Trophoblast cell (in vitro differentiated cells and primary cell): ENCODE measurements around the gene AMDHD2.
A peak's percentile ranks its signal among the peaks of the same experiment; 100 is the strongest.
"Not testable (repeated sequence)": the region's sequence is repeated elsewhere in the genome, so short reads cannot be mapped to it uniquely, and the experiment has no call there.

ENCODE experiments used
- DNase-seq, 2 donors: peaks; one replicate each; pipeline ENCODE4 v3.0.0-alpha.2; 2016
- H2AFZ ChIP-seq: 2 replicates; pipeline ENCODE4 v1.6.1; 2013; ENCODE audit warnings: low read length, moderate library complexity, mild to moderate bottlenecking; ENCODE audit not compliant: insufficient read depth, poor library complexity
- H2AK5ac ChIP-seq: 2 replicates; pipeline ENCODE4 v1.6.1; 2013; ENCODE audit warnings: mild to moderate bottlenecking, low read length
- H2BK120ac ChIP-seq: 2 replicates; pipeline ENCODE4 v1.6.1; 2013; ENCODE audit warnings: low read length, mild to moderate bottlenecking, moderate library complexity; ENCODE audit not compliant: insufficient read depth, poor library complexity
- H2BK12ac ChIP-seq: 2 replicates; pipeline ENCODE4 v1.6.1; 2013; ENCODE audit warnings: mild to moderate bottlenecking, low read length, moderate library complexity
- H2BK5ac ChIP-seq: 2 replicates; pipeline ENCODE4 v1.6.1; 2013; ENCODE audit warnings: low read length, low read depth, moderate library complexity, mild to moderate bottlenecking; ENCODE audit not compliant: poor library complexity
- H3K14ac ChIP-seq: 2 replicates; pipeline ENCODE4 v1.6.1; 2013; ENCODE audit warnings: mild to moderate bottlenecking, low read length
- H3K18ac ChIP-seq: 2 replicates; pipeline ENCODE4 v1.6.1; 2013; ENCODE audit warnings: mild to moderate bottlenecking, low read length
- H3K23ac ChIP-seq: 2 replicates; pipeline ENCODE4 v1.6.1; 2013; ENCODE audit warnings: low read length
- H3K27ac ChIP-seq: 2 replicates; pipeline ENCODE4 v1.5.1; 2013; ENCODE audit warnings: low read depth, mild to moderate bottlenecking, inconsistent platforms, low read length, moderate library complexity
- H3K27me3 ChIP-seq: 2 replicates; pipeline ENCODE4 v1.6.1; 2013; ENCODE audit warnings: inconsistent platforms, mild to moderate bottlenecking, low read length, moderate library complexity; ENCODE audit not compliant: insufficient read depth
- H3K36me3 ChIP-seq, 2 experiments: 1 replicate in 1 of 2; 2 replicates in 1 of 2; pipeline ENCODE4 v1.6.1; 2013; ENCODE audit warnings: low read length in 2 of 2, mild to moderate bottlenecking in 2 of 2, moderate library complexity in 1 of 2; ENCODE audit not compliant: insufficient read depth in 2 of 2, control insufficient read depth in 1 of 2
- H3K4ac ChIP-seq: 2 replicates; pipeline ENCODE4 v1.6.1; 2013; ENCODE audit warnings: low read depth, mild to moderate bottlenecking, low read length, moderate library complexity
- H3K4me1 ChIP-seq, 2 experiments: 1 replicate in 1 of 2; 2 replicates in 1 of 2; pipeline ENCODE4 v1.6.1; 2013; ENCODE audit warnings: low read length in 2 of 2, mild to moderate bottlenecking in 2 of 2, moderate library complexity in 1 of 2; ENCODE audit not compliant: insufficient read depth in 2 of 2, control insufficient read depth in 1 of 2
- H3K4me2 ChIP-seq: 2 replicates; pipeline ENCODE4 v1.6.1; 2013; ENCODE audit warnings: inconsistent platforms, mild to moderate bottlenecking, low read length, moderate library complexity
- H3K4me3 ChIP-seq: 2 replicates; pipeline ENCODE4 v1.5.1; 2013; ENCODE audit warnings: mild to moderate bottlenecking, low read depth, low read length, inconsistent platforms
- H3K79me1 ChIP-seq: one replicate; pipeline ENCODE4 v1.6.1; 2013; ENCODE audit warnings: low read length
- H3K79me2 ChIP-seq: 2 replicates; pipeline ENCODE4 v1.6.1; 2013; ENCODE audit warnings: low read length, mild to moderate bottlenecking; ENCODE audit not compliant: control insufficient read depth, insufficient read depth, poor library complexity
- H3K9ac ChIP-seq: 2 replicates; pipeline ENCODE4 v1.6.1; 2013; ENCODE audit warnings: mild to moderate bottlenecking, low read length
- H3K9me3 ChIP-seq: 2 replicates; pipeline ENCODE4 v1.6.1; 2013; ENCODE audit warnings: low read depth, mild to moderate bottlenecking, control low read depth, inconsistent platforms, low read length; ENCODE audit not compliant: insufficient read depth
- H4K12ac ChIP-seq: 2 replicates; pipeline ENCODE4 v1.6.1; 2013; ENCODE audit warnings: low read depth, mild to moderate bottlenecking, low read length, moderate library complexity
- H4K8ac ChIP-seq: 2 replicates; pipeline ENCODE4 v1.6.1; 2013; ENCODE audit warnings: low read depth, mild to moderate bottlenecking, low read length, moderate library complexity
- H4K91ac ChIP-seq: one replicate; pipeline ENCODE4 v1.6.1; 2013; ENCODE audit warnings: low read depth, mild to moderate bottlenecking, low read length, moderate library complexity
- WGBS: extraction: QIAGEN DNeasy Blood & Tissue Kit; methylation state at CpG from one replicate; pipeline ENCODE4 v1.1.7; 2013; ENCODE audit warnings: missing lambda C conversion rate; ENCODE audit not compliant: insufficient read length, insufficient coverage; ENCODE audit errors: extremely low coverage; 5-methylcytosine and 5-hydroxymethylcytosine counted together

AMDHD2 gene

GRCh38 chr16:2537451-2538379 is 17.5 kb downstream of the AMDHD2 start, which contains the start of gene PDPK1:
Gene PDPK1, plus strand, starts transcription at chr16:2538021. Its CDS starts 92 bp downstream, at chr16:2538113.
- WGBS = no CpG with 5 or more reads among the region's 126 CpGs
- peak within 1 kb of the TSS; percentile 93 for H3K9ac ChIP-seq
- H3K14ac ChIP-seq = peak within 1 kb of the TSS; percentile 95
- H4K8ac ChIP-seq = peak within 1 kb of the TSS; percentile 85
- H3K4me1 ChIP-seq = peaks cover 9 to 11% of the 10 kb centered on the region in 2 experiments
- no peak within 1 kb of the TSS for H3K23ac ChIP-seq
- no peaks in the 10 kb centered on the region for H3K27me3 ChIP-seq
- peak within 1 kb of the TSS; percentile 64 for H4K91ac ChIP-seq
- no peak within 1 kb of the TSS for H2BK12ac ChIP-seq
- H3K4me2 ChIP-seq = peak within 1 kb of the TSS; percentile 98
- peak within 1 kb of the TSS; percentile 47 for H3K4ac ChIP-seq
- peak within 1 kb of the TSS; percentile 56 for H3K27ac ChIP-seq
- peak within 1 kb of the TSS; percentile 81 for H3K18ac ChIP-seq
- peaks cover 6 to 8% of the 10 kb centered on the region in 2 experiments for H3K36me3 ChIP-seq
- peaks cover 14% of the 10 kb centered on the region for H3K79me2 ChIP-seq
- H3K79me1 ChIP-seq = peaks cover 4% of the 10 kb centered on the region
- no peak within 1 kb of the TSS for H2AK5ac ChIP-seq
- H3K9me3 ChIP-seq = peaks cover 4% of the 10 kb centered on the region
- peak within 1 kb of the TSS; percentile 53 for H2BK5ac ChIP-seq
- DNase-seq = peak; percentile 97 to 98
- peak within 1 kb of the TSS; percentile 91 for H3K4me3 ChIP-seq
- H4K12ac ChIP-seq = peak within 1 kb of the TSS; percentile 87
- peak within 1 kb of the TSS; percentile 75 for H2AFZ ChIP-seq
- H2BK120ac ChIP-seq = no peak within 1 kb of the TSS

- not testable (repeated sequence) for H3K27me3 ChIP-seq, H3K4me2 ChIP-seq, H3K9ac ChIP-seq, H3K4me3 ChIP-seq, H4K12ac ChIP-seq, H3K27ac ChIP-seq, H3K79me1 ChIP-seq, H3K36me3 ChIP-seq, H2AK5ac ChIP-seq, H3K14ac ChIP-seq, H3K18ac ChIP-seq, H4K91ac ChIP-seq, H3K23ac ChIP-seq, H4K8ac ChIP-seq, H2BK12ac ChIP-seq, H2BK120ac ChIP-seq, H3K4me1 ChIP-seq, H3K9me3 ChIP-seq, H2BK5ac ChIP-seq, H2AFZ ChIP-seq
- DNase-seq = peak; percentile 36 to 70
- peaks cover 14% of the 10 kb centered on the region for H3K79me2 ChIP-seq
- no CpG with 5 or more reads among the region's 24 CpGs for WGBS
- H3K4ac ChIP-seq = peak overlapping the region; percentile 74
These were observed 19.1 kb downstream of the AMDHD2 start for GRCh38 chr16:2539192-2539844.

GRCh38 chr16:2539845-2540458 is 19.8 kb downstream of the AMDHD2 start:
- H3K14ac ChIP-seq, H3K18ac ChIP-seq, H2AFZ ChIP-seq, H3K4me2 ChIP-seq, H4K91ac ChIP-seq, H4K8ac ChIP-seq, H3K27me3 ChIP-seq, H3K9me3 ChIP-seq, H2AK5ac ChIP-seq, H3K4me1 ChIP-seq, H2BK12ac ChIP-seq, H2BK120ac ChIP-seq, H3K4me3 ChIP-seq, H3K9ac ChIP-seq, H4K12ac ChIP-seq, H3K27ac ChIP-seq, H2BK5ac ChIP-seq, H3K36me3 ChIP-seq, H3K79me1 ChIP-seq, H3K23ac ChIP-seq: not testable (repeated sequence)
- Histone ChIP-seq H3K79me2 (peaks cover 14% of the 10 kb centered on the region), H3K4ac (peak overlapping the region; percentile 84)
- no CpG with 5 or more reads among the region's 14 CpGs for WGBS
- peak; percentile 57 to 70 for DNase-seq

- not testable (repeated sequence) for H2BK12ac ChIP-seq, H3K4me1 ChIP-seq, H3K4me3 ChIP-seq, H3K23ac ChIP-seq, H4K91ac ChIP-seq, H3K27ac ChIP-seq, H2BK120ac ChIP-seq, H2BK5ac ChIP-seq, H3K4me2 ChIP-seq, H2AFZ ChIP-seq, H3K9ac ChIP-seq, H4K12ac ChIP-seq, H3K9me3 ChIP-seq, H3K14ac ChIP-seq, H2AK5ac ChIP-seq, H3K79me1 ChIP-seq, H3K18ac ChIP-seq, H4K8ac ChIP-seq, H3K27me3 ChIP-seq
- Histone ChIP-seq H3K4ac (peak overlapping the region; percentile 13), H3K79me2 (peaks cover 16% of the 10 kb centered on the region), H3K36me3 (peaks cover 6 to 13% of the 10 kb centered on the region in 2 experiments)
- peak in 1 of 2 donors; percentile 0 for DNase-seq
- no CpG with 5 or more reads among the region's 4 CpGs for WGBS
These were observed 20.7 kb downstream of the AMDHD2 start for GRCh38 chr16:2540912-2541311.
